Measurements from ENCODE around the gene TUBB1. TPM values are rescaled to one million over a fixed set of nuclear protein-coding genes. Genes with fewer than 3 reads are reported as not detected.
A peak's percentile ranks its signal among the peaks of the same experiment; 100 is the strongest.

Gene TUBB1
- total RNA-seq, 2 donors from 2014 or later, result not detected

GRCh38 chr20:58994390-58995159 lies 24.7 kb upstream of the TUBB1 start:
- Mint-ChIP-seq H3K4me1 (ENCODE audit: low read depth in 2 of 2) (peaks cover 3 to 4% of the 10 kb centered on the region in 2 donors), H3K27me3 (no peaks in the 10 kb centered on the region), H3K27ac (no peak overlapping the region), H3K9me3 (no peaks in the 10 kb centered on the region), H3K4me3 (no peak overlapping the region), H3K36me3 (peaks cover 24% of the 10 kb centered on the region)
- no peak for DNase-seq (ENCODE audit: low spot score)
- no peak for ATAC-seq

GRCh38 chr20:58995461-58996225 lies 23.6 kb upstream of the TUBB1 start:
- peak in 1 of 2 donors; percentile 26 for ATAC-seq
- no peak for DNase-seq (ENCODE audit: low spot score)
- H3K27me3 Mint-ChIP-seq, result no peaks in the 10 kb centered on the region
- peaks cover 20% of the 10 kb centered on the region for H3K36me3 Mint-ChIP-seq
- no peaks in the 10 kb centered on the region for H3K9me3 Mint-ChIP-seq
- H3K4me1 Mint-ChIP-seq (ENCODE audit: low read depth in 2 of 2), result peaks cover 3 to 4% of the 10 kb centered on the region in 2 donors
- H3K4me3 Mint-ChIP-seq, result no peak overlapping the region
- H3K27ac Mint-ChIP-seq, result peak overlapping the region; percentile 16 to 37

- Mint-ChIP-seq H3K4me3 (no peak overlapping the region), H3K27me3 (no peaks in the 10 kb centered on the region), H3K36me3 (peaks cover 17% of the 10 kb centered on the region), H3K4me1 (ENCODE audit: low read depth in 2 of 2) (peaks cover 3 to 4% of the 10 kb centered on the region in 2 donors), H3K9me3 (no peaks in the 10 kb centered on the region), H3K27ac (peak overlapping the region; percentile 16 to 37)
- no peak for ATAC-seq
- DNase-seq (ENCODE audit: low spot score), result no peak
These were observed 23.0 kb upstream of the TUBB1 start for GRCh38 chr20:58996226-58996611.

GRCh38 chr20:58997141-58997770 lies 22.0 kb upstream of the TUBB1 start:
- ATAC-seq, result no peak
- Mint-ChIP-seq H3K27me3 (no peaks in the 10 kb centered on the region), H3K36me3 (peaks cover 11% of the 10 kb centered on the region), H3K4me1 (ENCODE audit: low read depth in 2 of 2) (peaks cover 0 to 3% of the 10 kb centered on the region in 2 donors), H3K27ac (no peak overlapping the region), H3K4me3 (no peak overlapping the region), H3K9me3 (no peaks in the 10 kb centered on the region)
- no peak for DNase-seq (ENCODE audit: low spot score)

GRCh38 chr20:58998656-58999055 lies 20.6 kb upstream of the TUBB1 start:
- Mint-ChIP-seq H3K27ac (no peak overlapping the region), H3K4me1 (ENCODE audit: low read depth in 2 of 2) (peaks cover 7 to 9% of the 10 kb centered on the region in 2 donors), H3K9me3 (no peaks in the 10 kb centered on the region), H3K4me3 (no peak overlapping the region), H3K27me3 (no peaks in the 10 kb centered on the region), H3K36me3 (peaks cover 11% of the 10 kb centered on the region)
- ATAC-seq (no peak), DNase-seq (ENCODE audit: low spot score) (no peak)

- Mint-ChIP-seq H3K36me3 (peaks cover 9% of the 10 kb centered on the region), H3K4me3 (no peak overlapping the region), H3K9me3 (no peaks in the 10 kb centered on the region), H3K27ac (no peak overlapping the region), H3K27me3 (no peaks in the 10 kb centered on the region), H3K4me1 (ENCODE audit: low read depth in 2 of 2) (peaks cover 23 to 24% of the 10 kb centered on the region in 2 donors)
- no peak for ATAC-seq
- no peak for DNase-seq (ENCODE audit: low spot score)
These were observed 18.9 kb upstream of the TUBB1 start for GRCh38 chr20:59000326-59000725.

GRCh38 chr20:59001068-59001448 lies 18.2 kb upstream of the TUBB1 start:
- no peaks in the 10 kb centered on the region for H3K27me3 Mint-ChIP-seq
- H3K27ac Mint-ChIP-seq, result no peak overlapping the region
- H3K9me3 Mint-ChIP-seq, result no peaks in the 10 kb centered on the region
- ATAC-seq (no peak), DNase-seq (ENCODE audit: low spot score) (no peak)
- H3K4me1 Mint-ChIP-seq (ENCODE audit: low read depth in 2 of 2), result peaks cover 26 to 32% of the 10 kb centered on the region in 2 donors
- H3K36me3 Mint-ChIP-seq, result peaks cover 1% of the 10 kb centered on the region
- no peak overlapping the region for H3K4me3 Mint-ChIP-seq

GRCh38 chr20:59001449-59002171 lies 17.6 kb upstream of the TUBB1 start:
- Mint-ChIP-seq H3K9me3 (no peaks in the 10 kb centered on the region), H3K27me3 (no peaks in the 10 kb centered on the region), H3K4me3 (no peak overlapping the region), H3K36me3 (no peaks in the 10 kb centered on the region), H3K27ac (no peak overlapping the region), H3K4me1 (ENCODE audit: low read depth in 2 of 2) (peaks cover 28 to 33% of the 10 kb centered on the region in 2 donors)
- no peak for ATAC-seq
- DNase-seq (ENCODE audit: low spot score), result no peak

GRCh38 chr20:59002388-59002787 lies 16.8 kb upstream of the TUBB1 start:
- H3K27ac Mint-ChIP-seq, result no peak overlapping the region

GRCh38 chr20:59002874-59003399 lies 16.3 kb upstream of the TUBB1 start:
- Mint-ChIP-seq H3K4me1 (ENCODE audit: low read depth in 2 of 2) (peaks cover 30 to 33% of the 10 kb centered on the region in 2 donors), H3K27me3 (no peaks in the 10 kb centered on the region), H3K36me3 (no peaks in the 10 kb centered on the region), H3K4me3 (no peak overlapping the region), H3K9me3 (no peaks in the 10 kb centered on the region), H3K27ac (no peak overlapping the region)
- DNase-seq (ENCODE audit: low spot score) (no peak), ATAC-seq (no peak)

More at GRCh38 chr20:59002388-59002787, 16.8 kb upstream of the TUBB1 start:
- ATAC-seq (no peak), DNase-seq (ENCODE audit: low spot score) (no peak)
- no peaks in the 10 kb centered on the region for H3K9me3 Mint-ChIP-seq
- H3K27me3 Mint-ChIP-seq, result no peaks in the 10 kb centered on the region
- H3K36me3 Mint-ChIP-seq, result no peaks in the 10 kb centered on the region
- H3K4me1 Mint-ChIP-seq (ENCODE audit: low read depth in 2 of 2), result peaks cover 28 to 33% of the 10 kb centered on the region in 2 donors
- H3K4me3 Mint-ChIP-seq, result no peak overlapping the region

GRCh38 chr20:59003836-59004492 lies 15.3 kb upstream of the TUBB1 start:
- H3K4me3 Mint-ChIP-seq, result peak overlapping the region; percentile 64
- no peaks in the 10 kb centered on the region for H3K36me3 Mint-ChIP-seq

GRCh38 chr20:59004493-59004762 lies 14.8 kb upstream of the TUBB1 start:
- peak overlapping the region; percentile 50 to 86 for H3K27ac Mint-ChIP-seq
- no peaks in the 10 kb centered on the region for H3K27me3 Mint-ChIP-seq
- DNase-seq (ENCODE audit: low spot score) (no peak), ATAC-seq (no peak)
- H3K9me3 Mint-ChIP-seq, result no peaks in the 10 kb centered on the region
- H3K4me1 Mint-ChIP-seq (ENCODE audit: low read depth in 2 of 2), result peaks cover 30 to 33% of the 10 kb centered on the region in 2 donors
- H3K4me3 Mint-ChIP-seq, result peak overlapping the region; percentile 79
- no peaks in the 10 kb centered on the region for H3K36me3 Mint-ChIP-seq

More at GRCh38 chr20:59003836-59004492, 15.3 kb upstream of the TUBB1 start:
- ATAC-seq, result no peak
- H3K9me3 Mint-ChIP-seq, result no peaks in the 10 kb centered on the region
- peak overlapping the region; percentile 50 to 86 for H3K27ac Mint-ChIP-seq
- peaks cover 30 to 33% of the 10 kb centered on the region in 2 donors for H3K4me1 Mint-ChIP-seq (ENCODE audit: low read depth in 2 of 2)
- no peak for DNase-seq (ENCODE audit: low spot score)
- H3K27me3 Mint-ChIP-seq, result no peaks in the 10 kb centered on the region
